ENCODE results near the gene TUFM. TPM values are rescaled to one million over a fixed set of nuclear protein-coding genes. Genes with fewer than 3 reads are reported as not detected.

TUFM gene
- total RNA-seq, 1 donor from 2014 or later = 236 TPM

GRCh38 chr16:28826141-28826540 lies 20.0 kb downstream of the TUFM start:
- Histone ChIP-seq H3K4me1 (peaks cover 47% of the 10 kb centered on the region), H3K4me3 (no peak overlapping the region), H3K27me3 (ENCODE audit: low read depth) (no peaks in the 10 kb centered on the region), H3K36me3 (peaks cover 59% of the 10 kb centered on the region), H3K27ac (replicated peaks) (no peak overlapping the region), H3K9me3 (replicated peaks) (no peaks in the 10 kb centered on the region)
- no peak for TF ChIP-seq CTCF (IDR thresholded peaks at IDR 0.05; ENCODE audit: borderline replicate concordance)
- intact Hi-C loops (cut with micrococcal nuclease) = no loop called here
- DNase-seq = no peak

GRCh38 chr16:28824717-28824973 lies 21.5 kb downstream of the TUFM start:
- H3K4me1 ChIP-seq = peaks cover 40% of the 10 kb centered on the region
- H3K27me3 ChIP-seq (ENCODE audit: low read depth) = no peaks in the 10 kb centered on the region
- DNase-seq = no peak
- TF ChIP-seq CTCF (IDR thresholded peaks at IDR 0.05; ENCODE audit: borderline replicate concordance) = no peak
- peak overlapping the region; percentile 98 for H3K4me3 ChIP-seq
- H3K27ac ChIP-seq (replicated peaks) = peak overlapping the region; percentile 99
- no peaks in the 10 kb centered on the region for H3K9me3 ChIP-seq (replicated peaks)
- intact Hi-C loops (cut with micrococcal nuclease) = no loop called here
- H3K36me3 ChIP-seq = peaks cover 44% of the 10 kb centered on the region

- no peaks in the 10 kb centered on the region for H3K9me3 ChIP-seq (replicated peaks)
- H3K4me3 ChIP-seq = peak overlapping the region; percentile 98
- no peaks in the 10 kb centered on the region for H3K27me3 ChIP-seq (ENCODE audit: low read depth)
- peak; percentile 37 for TF ChIP-seq CTCF (IDR thresholded peaks at IDR 0.05; ENCODE audit: borderline replicate concordance)
- H3K36me3 ChIP-seq = peaks cover 39% of the 10 kb centered on the region
- H3K4me1 ChIP-seq = peaks cover 40% of the 10 kb centered on the region
- H3K27ac ChIP-seq (replicated peaks) = peak overlapping the region; percentile 99
- peak; percentile 97 for DNase-seq
- intact Hi-C loops (cut with micrococcal nuclease) = no loop called here
These were observed 22.1 kb downstream of the TUFM start for GRCh38 chr16:28823873-28824716.

- peaks cover 32% of the 10 kb centered on the region for H3K36me3 ChIP-seq
- intact Hi-C loops (cut with micrococcal nuclease) = no loop called here
- H3K27ac ChIP-seq (replicated peaks) = peak overlapping the region; percentile 99
- H3K27me3 ChIP-seq (ENCODE audit: low read depth) = no peaks in the 10 kb centered on the region
- H3K4me1 ChIP-seq = peaks cover 40% of the 10 kb centered on the region
- DNase-seq = no peak
- H3K4me3 ChIP-seq = peak overlapping the region; percentile 98
- TF ChIP-seq CTCF (IDR thresholded peaks at IDR 0.05; ENCODE audit: borderline replicate concordance) = no peak
- no peaks in the 10 kb centered on the region for H3K9me3 ChIP-seq (replicated peaks)
These were observed 22.8 kb downstream of the TUFM start for GRCh38 chr16:28823291-28823872.

- peaks cover 25% of the 10 kb centered on the region for H3K36me3 ChIP-seq
- H3K4me1 ChIP-seq = peaks cover 40% of the 10 kb centered on the region
- no peaks in the 10 kb centered on the region for H3K9me3 ChIP-seq (replicated peaks)
- no peaks in the 10 kb centered on the region for H3K27me3 ChIP-seq (ENCODE audit: low read depth)
- peak within 1 kb of the TSS; percentile 98 for H3K4me3 ChIP-seq
- peak; percentile 34 for TF ChIP-seq CTCF (IDR thresholded peaks at IDR 0.05; ENCODE audit: borderline replicate concordance)
- intact Hi-C loops (cut with micrococcal nuclease) = no loop called here
- peak; percentile 95 for DNase-seq
- peak within 1 kb of the TSS; percentile 99 for H3K27ac ChIP-seq (replicated peaks)
These were observed 23.4 kb downstream of the TUFM start, which contains the start of gene ATXN2L for GRCh38 chr16:28822520-28823290. Gene ATXN2L (plus strand): TSS chr16:28822999. CDS start chr16:28823260, 261 bp downstream.

Measured in left ventricle myocardium inferior (tissue), 1 donor.